ENCODE results near the gene GRID2. TPM values are rescaled to one million over a fixed set of nuclear protein-coding genes. Genes with fewer than 3 reads are reported as not detected.

The GRID2 gene
- total and polyA plus RNA-seq, 2 of the 13 experiments (the other 11 are each of a cell fraction or from before 2014, with no cell fraction given): not detected

GRCh38 chr4:93302310-93302709 lies 998.5 kb downstream of the GRID2 start:
- Histone ChIP-seq H3K27me3 (ENCODE audit: control insufficient read depth in 1 of 2, insufficient read depth in 2 of 2, low read length in 2 of 2) (no peaks in the 10 kb centered on the region; a peak in 1 of 5 replicates), H3K27ac (ENCODE audit: extremely low read length, insufficient read depth, low read length) (no peak overlapping the region), H3K9ac (ENCODE audit: insufficient read depth, low read depth, low read length) (no peak overlapping the region), H3K79me2 (ENCODE audit: insufficient read depth, low read length) (no peaks in the 10 kb centered on the region), H3K4me1 (ENCODE audit: insufficient read depth, low read length) (no peaks in the 10 kb centered on the region), H3K36me3 (replicated peaks in 1 of 2; ENCODE audit: control insufficient read depth in 1 of 2, insufficient read depth in 2 of 2, low read length in 2 of 2) (no peaks in the 10 kb centered on the region), H4K20me1 (ENCODE audit: insufficient read depth, low read length) (no peaks in the 10 kb centered on the region), H3K9me3 (ENCODE audit: low read length) (no peaks in the 10 kb centered on the region), H3K4me2 (ENCODE audit: low read depth, low read length) (no peak overlapping the region), H3K4me3 (replicated peaks in 1 of 3; ENCODE audit: insufficient read depth in 1 of 3, low read depth in 2 of 3, low read length in 3 of 3) (no peak overlapping the region), H2AFZ (ENCODE audit: low read length) (no peak overlapping the region)
- TF ChIP-seq HOXA3 (CRISPR knock-in tag; IDR thresholded peaks at IDR 0.05): no peak
- TF ChIP-seq LCORL (IDR thresholded peaks at IDR 0.05): no peak
- TF ChIP-seq LCORL (CRISPR knock-in tag; IDR thresholded peaks at IDR 0.05): no peak
- no peak for TF ChIP-seq ZNF619 (CRISPR knock-in tag; IDR thresholded peaks at IDR 0.05)
- TF ChIP-seq TP53 (CRISPR knock-in tag; conservative IDR thresholded peaks at IDR 0.05): no peak
- no peak for TF ChIP-seq FOXA1 (IDR thresholded peaks at IDR 0.05)
- no peak for TF ChIP-seq FOXA1 (CRISPR knock-in tag; IDR thresholded peaks at IDR 0.05)
- TF ChIP-seq ZNF605 (CRISPR knock-in tag; IDR thresholded peaks at IDR 0.05): no peak
- TF ChIP-seq SSRP1 (CRISPR knock-in tag; IDR thresholded peaks at IDR 0.05): no peak
- no peak for TF ChIP-seq KLF9 (CRISPR knock-in tag; IDR thresholded peaks at IDR 0.05; ENCODE audit: low read depth)
- TF ChIP-seq ZNF318 (CRISPR knock-in tag; IDR thresholded peaks at IDR 0.05): no peak
- TF ChIP-seq ZNF674 (CRISPR knock-in tag; IDR thresholded peaks at IDR 0.05; ENCODE audit: low read depth): no peak
- TF ChIP-seq ZSCAN20 (CRISPR knock-in tag; IDR thresholded peaks at IDR 0.05; ENCODE audit: borderline replicate concordance): no peak
- no peak for TF ChIP-seq ZNF749 (CRISPR knock-in tag; IDR thresholded peaks at IDR 0.05; ENCODE audit: borderline replicate concordance)
- TF ChIP-seq NPAS2 (CRISPR knock-in tag; IDR thresholded peaks at IDR 0.05; ENCODE audit: borderline replicate concordance): no peak
- no peak for TF ChIP-seq ZNF567 (CRISPR knock-in tag; IDR thresholded peaks at IDR 0.05; ENCODE audit: borderline replicate concordance)
- TF ChIP-seq ZBTB3 (CRISPR knock-in tag; IDR thresholded peaks at IDR 0.05; ENCODE audit: borderline replicate concordance, low read depth): no peak
- no peak for TF ChIP-seq LRRFIP1 (CRISPR knock-in tag; conservative IDR thresholded peaks at IDR 0.05)
- ChIA-PET CTCF (ENCODE audit: low intra/inter-chr PET ratio, low total read pairs) (no interaction called here), POLR2A (no interaction called here)
- FAIRE-seq (no peak), DNase-seq (ENCODE audit: low spot score) (no peak), ATAC-seq (no peak)
- intact Hi-C loops (cut with micrococcal nuclease; ENCODE audit: unreplicated experiment) (no loop called here), in situ Hi-C loops (cut with HindIII; ENCODE audit: extremely low pct_ligation_motif_present, low pct_unique_long_range_greater_than_20kb) (no loop called here)
- BruUV-seq (replicated peaks): no TSS peak
- WGBS (ENCODE audit: low lambda C conversion rate): 13% methylated on average over 4 of the region's 4 CpGs

Data from HepG2 (cell line).